ENCODE measurements around the gene TMEM215.
"Not testable (repeated sequence)": the region's sequence is repeated elsewhere in the genome, so short reads cannot be mapped to it uniquely, and the experiment has no call there.

The TMEM215 gene

DNA sequence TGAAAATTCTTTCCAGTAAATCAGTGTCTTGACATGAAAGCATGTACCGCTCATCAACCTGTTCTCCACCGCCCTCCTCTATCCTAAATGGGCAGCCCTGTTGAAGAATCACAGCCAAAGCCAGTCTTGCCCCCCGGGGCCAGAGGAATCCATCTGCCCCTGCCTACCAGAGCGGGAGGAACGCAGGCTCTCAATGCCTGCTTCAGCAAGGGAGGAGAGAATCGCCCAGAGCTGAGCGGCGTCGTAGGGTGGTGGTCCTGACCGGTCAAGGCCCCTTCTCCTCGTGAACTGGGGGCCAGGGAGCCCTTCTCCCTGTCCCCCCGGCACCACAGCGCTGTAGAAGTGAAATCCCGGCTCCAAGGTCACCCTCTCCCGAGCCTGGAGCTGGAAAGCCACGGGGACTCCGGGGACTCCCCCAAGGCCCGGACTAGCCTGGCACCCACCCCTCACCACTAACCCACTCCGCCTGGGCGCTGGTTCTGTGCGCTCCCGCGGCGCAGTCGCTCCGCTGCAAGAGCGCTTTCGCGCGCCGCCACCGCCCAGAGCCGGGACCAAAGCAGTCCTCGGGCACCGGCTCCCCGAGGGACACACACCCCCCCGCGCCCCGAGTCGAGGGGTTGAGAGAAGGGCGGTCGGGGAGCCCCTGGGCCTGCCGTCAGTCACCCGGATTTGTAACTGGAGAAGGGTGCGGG lies 718 bp upstream of the TMEM215 start:
- Histone ChIP-seq H3K4me3 (no peak overlapping the region), H3K9me3 (no peaks in the 10 kb centered on the region), H3K27me3 (peaks cover 0 to 33% of the 10 kb centered on the region in 2 donors), H3K27ac (no peak overlapping the region), H3K36me3 (no peaks in the 10 kb centered on the region), H3K4me1 (peaks cover 0 to 10% (median 0%) of the 10 kb centered on the region in 4 donors)
- DNase-seq, result no peak
- intact Hi-C loops (cut with DNase I; ENCODE audit: low total_unique reads), result no loop called here
- TF ChIP-seq, protein P1, sequence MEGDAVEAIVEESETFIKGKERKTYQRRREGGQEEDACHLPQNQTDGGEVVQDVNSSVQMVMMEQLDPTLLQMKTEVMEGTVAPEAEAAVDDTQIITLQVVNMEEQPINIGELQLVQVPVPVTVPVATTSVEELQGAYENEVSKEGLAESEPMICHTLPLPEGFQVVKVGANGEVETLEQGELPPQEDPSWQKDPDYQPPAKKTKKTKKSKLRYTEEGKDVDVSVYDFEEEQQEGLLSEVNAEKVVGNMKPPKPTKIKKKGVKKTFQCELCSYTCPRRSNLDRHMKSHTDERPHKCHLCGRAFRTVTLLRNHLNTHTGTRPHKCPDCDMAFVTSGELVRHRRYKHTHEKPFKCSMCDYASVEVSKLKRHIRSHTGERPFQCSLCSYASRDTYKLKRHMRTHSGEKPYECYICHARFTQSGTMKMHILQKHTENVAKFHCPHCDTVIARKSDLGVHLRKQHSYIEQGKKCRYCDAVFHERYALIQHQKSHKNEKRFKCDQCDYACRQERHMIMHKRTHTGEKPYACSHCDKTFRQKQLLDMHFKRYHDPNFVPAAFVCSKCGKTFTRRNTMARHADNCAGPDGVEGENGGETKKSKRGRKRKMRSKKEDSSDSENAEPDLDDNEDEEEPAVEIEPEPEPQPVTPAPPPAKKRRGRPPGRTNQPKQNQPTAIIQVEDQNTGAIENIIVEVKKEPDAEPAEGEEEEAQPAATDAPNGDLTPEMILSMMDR (IDR thresholded peaks at IDR 0.05), result no peak

- TF ChIP-seq, protein P1 (IDR thresholded peaks at IDR 0.05), result no peak
Observed at GRCh38 chr9:32787816-32788215, 4.5 kb downstream of the TMEM215 start.

GRCh38 chr9:32796015-32796414 lies 12.7 kb downstream of the TMEM215 start:
- H3K4me3 ChIP-seq; H3K36me3 ChIP-seq; H3K4me1 ChIP-seq; H3K27ac ChIP-seq; H3K27me3 ChIP-seq; intact Hi-C loops (cut with DNase I; ENCODE audit: low total_unique reads); DNase-seq: not testable (repeated sequence)
- H3K9me3 ChIP-seq, result peaks cover 0 to 12% (median 0%) of the 10 kb centered on the region in 3 donors

More at GRCh38 chr9:32787816-32788215, 4.5 kb downstream of the TMEM215 start:
- Histone ChIP-seq H3K4me1 (peaks cover 0 to 8% (median 0%) of the 10 kb centered on the region in 4 donors), H3K27me3 (peaks cover 0 to 18% of the 10 kb centered on the region in 2 donors), H3K9me3 (no peaks in the 10 kb centered on the region), H3K36me3 (no peaks in the 10 kb centered on the region), H3K27ac (no peak overlapping the region), H3K4me3 (no peak overlapping the region)
- intact Hi-C loops (cut with DNase I; ENCODE audit: low total_unique reads), result loop anchor here (5.0 kb wide), 1 partner anchor 1891 kb away; no protein-coding TSS in a partner anchor
- no peak for DNase-seq

- H3K4me1 ChIP-seq, result no peaks in the 10 kb centered on the region
- H3K27me3 ChIP-seq, result no peaks in the 10 kb centered on the region
- DNase-seq, result no peak
- H3K9me3 ChIP-seq, result peaks cover 0 to 7% (median 6%) of the 10 kb centered on the region in 3 donors
- H3K27ac ChIP-seq, result no peak overlapping the region
- TF ChIP-seq, protein P1 (IDR thresholded peaks at IDR 0.05), result no peak
- no peaks in the 10 kb centered on the region for H3K36me3 ChIP-seq
- intact Hi-C loops (cut with DNase I; ENCODE audit: low total_unique reads), result loop anchor here (10.0 kb wide), 1 partner anchor 127 kb away; no protein-coding TSS in a partner anchor
- no peak overlapping the region for H3K4me3 ChIP-seq
Observed at GRCh38 chr9:32801530-32801929, 18.2 kb downstream of the TMEM215 start.

DNA sequence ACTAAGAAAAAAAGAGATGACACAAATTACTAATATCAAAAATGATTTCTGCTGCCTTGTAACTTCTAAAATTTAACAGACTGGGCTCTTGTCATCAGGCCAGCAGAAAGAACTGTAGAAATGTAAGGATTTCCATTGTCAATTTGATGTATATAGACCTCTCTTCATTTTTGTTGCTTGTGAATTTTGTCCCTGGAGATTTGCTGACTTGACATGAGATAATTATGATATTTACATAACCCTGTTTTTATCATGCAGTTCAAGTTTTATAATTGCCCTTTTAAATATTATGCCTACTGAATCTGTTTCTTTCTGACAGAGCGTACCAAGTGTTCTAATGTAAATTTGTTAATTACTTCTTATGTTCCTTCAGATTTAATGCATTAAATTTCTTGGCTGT lies 23.9 kb downstream of the TMEM215 start:
- no peak for DNase-seq
- TF ChIP-seq, protein P1 (IDR thresholded peaks at IDR 0.05), result no peak
- Histone ChIP-seq H3K9me3 (peaks cover 0 to 11% (median 6%) of the 10 kb centered on the region in 3 donors), H3K4me1 (no peaks in the 10 kb centered on the region), H3K36me3 (no peaks in the 10 kb centered on the region), H3K27me3 (no peaks in the 10 kb centered on the region), H3K4me3 (no peak overlapping the region), H3K27ac (no peak overlapping the region)
- intact Hi-C loops (cut with DNase I; ENCODE audit: low total_unique reads), result loop anchor here (10.0 kb wide), 1 partner anchor 132 kb away; no protein-coding TSS in a partner anchor

GRCh38 chr9:32811246-32811645 lies 27.9 kb downstream of the TMEM215 start:
- H3K27me3 ChIP-seq, result no peaks in the 10 kb centered on the region
- DNase-seq, result no peak
- intact Hi-C loops (cut with DNase I; ENCODE audit: low total_unique reads), result no loop called here
- H3K4me1 ChIP-seq, result no peaks in the 10 kb centered on the region
- no peak overlapping the region for H3K27ac ChIP-seq
- H3K4me3 ChIP-seq, result no peak overlapping the region
- TF ChIP-seq, protein P1 (IDR thresholded peaks at IDR 0.05), result no peak
- H3K36me3 ChIP-seq, result no peaks in the 10 kb centered on the region
- peaks cover 0 to 4% (median 0%) of the 10 kb centered on the region in 3 donors for H3K9me3 ChIP-seq
